ENCODE measurements around the gene APPL2.

DNA sequence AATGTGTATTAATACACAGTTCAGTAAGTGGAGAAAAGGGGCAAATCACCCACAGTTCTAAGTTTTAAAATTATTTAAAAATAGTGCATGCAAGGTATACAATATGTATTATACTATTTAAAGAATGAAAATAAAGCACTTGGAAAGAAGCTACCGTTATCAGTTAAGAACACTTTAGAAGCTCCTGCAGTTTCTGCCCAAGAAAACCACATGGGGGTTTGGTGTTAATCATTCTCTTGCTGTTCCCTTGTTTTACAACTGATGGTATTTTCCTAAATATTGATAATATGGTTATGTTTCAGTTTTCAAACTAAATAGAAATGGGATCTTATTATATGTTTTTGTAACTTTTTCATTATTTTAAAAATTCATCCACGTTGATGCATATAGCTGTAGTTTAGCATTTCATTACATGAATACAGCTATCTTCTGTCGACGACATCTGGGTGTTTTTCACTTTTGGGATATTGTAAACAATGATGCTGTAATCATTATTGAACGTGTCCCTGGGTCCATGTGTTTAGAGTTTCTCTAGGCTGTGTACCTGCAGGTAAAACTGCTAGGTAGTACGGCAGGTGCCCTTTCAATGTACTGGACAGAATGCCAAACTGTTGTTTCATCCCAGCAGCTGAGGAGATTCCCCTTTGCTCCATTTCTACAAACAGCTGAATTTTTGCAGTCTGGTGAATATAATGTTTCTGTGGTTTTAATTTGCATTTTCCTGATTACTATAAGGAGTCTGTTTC lies 64.1 kb downstream of the APPL2 start:
- TF ChIP-seq POLR2A (IDR thresholded peaks at IDR 0.05), result no peak
- TF ChIP-seq, protein P1, sequence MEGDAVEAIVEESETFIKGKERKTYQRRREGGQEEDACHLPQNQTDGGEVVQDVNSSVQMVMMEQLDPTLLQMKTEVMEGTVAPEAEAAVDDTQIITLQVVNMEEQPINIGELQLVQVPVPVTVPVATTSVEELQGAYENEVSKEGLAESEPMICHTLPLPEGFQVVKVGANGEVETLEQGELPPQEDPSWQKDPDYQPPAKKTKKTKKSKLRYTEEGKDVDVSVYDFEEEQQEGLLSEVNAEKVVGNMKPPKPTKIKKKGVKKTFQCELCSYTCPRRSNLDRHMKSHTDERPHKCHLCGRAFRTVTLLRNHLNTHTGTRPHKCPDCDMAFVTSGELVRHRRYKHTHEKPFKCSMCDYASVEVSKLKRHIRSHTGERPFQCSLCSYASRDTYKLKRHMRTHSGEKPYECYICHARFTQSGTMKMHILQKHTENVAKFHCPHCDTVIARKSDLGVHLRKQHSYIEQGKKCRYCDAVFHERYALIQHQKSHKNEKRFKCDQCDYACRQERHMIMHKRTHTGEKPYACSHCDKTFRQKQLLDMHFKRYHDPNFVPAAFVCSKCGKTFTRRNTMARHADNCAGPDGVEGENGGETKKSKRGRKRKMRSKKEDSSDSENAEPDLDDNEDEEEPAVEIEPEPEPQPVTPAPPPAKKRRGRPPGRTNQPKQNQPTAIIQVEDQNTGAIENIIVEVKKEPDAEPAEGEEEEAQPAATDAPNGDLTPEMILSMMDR (IDR thresholded peaks at IDR 0.05), result no peak
